NCI-H345 treated with DMSO at 0.1 percent for 48 hours (cell line): ENCODE measurements around the gene MYO1B.
A peak's percentile ranks its signal among the peaks of the same experiment; 100 is the strongest.

Experiments
- DNase-seq: peaks from one replicate; lab custom pipeline; 2025; ENCODE audit not compliant: unreplicated experiment; lab: John Stamatoyannopoulos, UW

Gene MYO1B

GRCh38 chr2:191355170-191355758, 110.1 kb downstream of the MYO1B start:
- DNase-seq, result no peak

- DNase-seq, result no peak
Measured at GRCh38 chr2:191357678-191358077, 112.5 kb downstream of the MYO1B start.

GRCh38 chr2:191358325-191359025, 113.3 kb downstream of the MYO1B start:
- no peak for DNase-seq

- no peak for DNase-seq
Measured at GRCh38 chr2:191359133-191359532, 113.9 kb downstream of the MYO1B start.

- DNase-seq, result no peak
Measured at GRCh38 chr2:191360918-191361317, 115.7 kb downstream of the MYO1B start.

- no peak for DNase-seq
Measured at GRCh38 chr2:191362841-191363240, 117.6 kb downstream of the MYO1B start.

GRCh38 chr2:191363267-191363666, 118.1 kb downstream of the MYO1B start:
- DNase-seq, result no peak

- DNase-seq, result no peak
Measured at GRCh38 chr2:191365089-191365488, 119.9 kb downstream of the MYO1B start.

- DNase-seq, result no peak
Measured at GRCh38 chr2:191366199-191366598, 121.0 kb downstream of the MYO1B start.

- no peak for DNase-seq
Measured at GRCh38 chr2:191369034-191369433, 123.8 kb downstream of the MYO1B start.

- no peak for DNase-seq
Measured at GRCh38 chr2:191374366-191374765, 129.2 kb downstream of the MYO1B start.

- no peak for DNase-seq
Measured at GRCh38 chr2:191374939-191375338, 129.7 kb downstream of the MYO1B start.

GRCh38 chr2:191376981-191377629, 131.9 kb downstream of the MYO1B start:
- DNase-seq, result no peak

- no peak for DNase-seq
Measured at GRCh38 chr2:191379375-191379774, 134.2 kb downstream of the MYO1B start.

- DNase-seq, result peak; percentile 23
Measured at GRCh38 chr2:191382801-191383200, 137.6 kb downstream of the MYO1B start.

- no peak for DNase-seq
Measured at GRCh38 chr2:191383486-191383885, 138.3 kb downstream of the MYO1B start.

GRCh38 chr2:191384829-191385228, 139.6 kb downstream of the MYO1B start:
- DNase-seq, result no peak

GRCh38 chr2:191385416-191386160, 140.4 kb downstream of the MYO1B start:
- no peak for DNase-seq

- DNase-seq, result no peak
Measured at GRCh38 chr2:191386938-191387536, 141.8 kb downstream of the MYO1B start.

GRCh38 chr2:191389288-191389687, 144.1 kb downstream of the MYO1B start:
- DNase-seq, result no peak

- no peak for DNase-seq
Measured at GRCh38 chr2:191391171-191391570, 146.0 kb downstream of the MYO1B start.
